GM20000 (cell line): ENCODE measurements around the gene COPS2.

ENCODE experiments used
- DNase-seq: peaks from one replicate; pipeline ENCODE4 v3.0.0; 2012; ENCODE audit warnings: low spot score
- CTCF ChIP-seq: IDR thresholded peaks from 2 replicates; pipeline ENCODE4 v1.5.1; 2012; ENCODE audit warnings: mild to moderate bottlenecking, control low read depth; ENCODE audit errors: extremely low read depth, missing control alignments

COPS2 gene

GRCh38 chr15:49174902-49175301 is 19.5 kb upstream of the COPS2 start:
- no peak for DNase-seq
- TF ChIP-seq CTCF, result no peak

- no peak for DNase-seq
- TF ChIP-seq CTCF, result no peak
Measured at GRCh38 chr15:49171790-49172189, 16.4 kb upstream of the COPS2 start.

GRCh38 chr15:49169880-49170597 is 14.6 kb upstream of the COPS2 start, which contains the start of gene GALK2:
GALK2 (plus strand) TSS chr15:49170247; CDS start chr15:49170323, 76 bp downstream.
- TF ChIP-seq CTCF, result no peak
- DNase-seq, result peak; percentile 77

- no peak for TF ChIP-seq CTCF
- no peak for DNase-seq
Measured at GRCh38 chr15:49168016-49168415, 12.6 kb upstream of the COPS2 start.

- TF ChIP-seq CTCF, result no peak
- no peak for DNase-seq
Measured at GRCh38 chr15:49164865-49165264, 9.5 kb upstream of the COPS2 start.

GRCh38 chr15:49163678-49164077 is 8.3 kb upstream of the COPS2 start:
- DNase-seq, result no peak
- TF ChIP-seq CTCF, result no peak

- no peak for TF ChIP-seq CTCF
- no peak for DNase-seq
Measured at GRCh38 chr15:49155834-49156627, 632 bp upstream of the COPS2 start.
